ACC112 (cell line): ENCODE data around the gene MIEF1.
"Not testable (repeated sequence)": the region's sequence is repeated elsewhere in the genome, so short reads cannot be mapped to it uniquely, and the experiment has no call there.

ENCODE experiments used
- H2AFZ ChIP-seq: fragments of 200-600 bp; sonication (generic); one replicate; pipeline ENCODE4 v1.6.0; 2017; ENCODE audit warnings: antibody characterized with exemption, low read length; ENCODE audit not compliant: unreplicated experiment
- H3K27ac ChIP-seq: fragments of 200-600 bp; sonication (generic); 2 replicates; pipeline ENCODE4 v1.5.1; 2014; ENCODE audit warnings: low read depth, mild to moderate bottlenecking, antibody characterized with exemption, low read length, moderate library complexity
- H3K27me3 ChIP-seq: fragments of 200-600 bp; sonication (generic); 2 replicates; pipeline ENCODE4 v1.6.1; 2014; ENCODE audit warnings: mild to moderate bottlenecking, antibody characterized with exemption, low read length, moderate library complexity, mixed read lengths; ENCODE audit not compliant: insufficient read depth
- H3K36me3 ChIP-seq: fragments of 200-600 bp; sonication (generic); 2 replicates; pipeline ENCODE4 v1.6.1; 2016; ENCODE audit warnings: mild to moderate bottlenecking, antibody characterized with exemption, low read length, moderate library complexity, mixed read lengths; ENCODE audit not compliant: insufficient read depth
- H3K4me1 ChIP-seq: fragments of 200-600 bp; sonication (generic); one replicate; pipeline ENCODE4 v1.6.1; 2016; ENCODE audit warnings: low read length, mixed read lengths; ENCODE audit not compliant: insufficient read depth, unreplicated experiment, control insufficient read depth
- H3K4me3 ChIP-seq: fragments of 200-600 bp; sonication (generic); 2 replicates; pipeline ENCODE4 v1.5.1; 2014; ENCODE audit warnings: mild to moderate bottlenecking, low read depth, low read length
- H3K79me2 ChIP-seq: fragments of 200-600 bp; sonication (generic); one replicate; pipeline ENCODE4 v1.6.0; 2016; ENCODE audit warnings: low read length; ENCODE audit not compliant: control insufficient read depth, unreplicated experiment, insufficient read depth

Gene MIEF1

DNA sequence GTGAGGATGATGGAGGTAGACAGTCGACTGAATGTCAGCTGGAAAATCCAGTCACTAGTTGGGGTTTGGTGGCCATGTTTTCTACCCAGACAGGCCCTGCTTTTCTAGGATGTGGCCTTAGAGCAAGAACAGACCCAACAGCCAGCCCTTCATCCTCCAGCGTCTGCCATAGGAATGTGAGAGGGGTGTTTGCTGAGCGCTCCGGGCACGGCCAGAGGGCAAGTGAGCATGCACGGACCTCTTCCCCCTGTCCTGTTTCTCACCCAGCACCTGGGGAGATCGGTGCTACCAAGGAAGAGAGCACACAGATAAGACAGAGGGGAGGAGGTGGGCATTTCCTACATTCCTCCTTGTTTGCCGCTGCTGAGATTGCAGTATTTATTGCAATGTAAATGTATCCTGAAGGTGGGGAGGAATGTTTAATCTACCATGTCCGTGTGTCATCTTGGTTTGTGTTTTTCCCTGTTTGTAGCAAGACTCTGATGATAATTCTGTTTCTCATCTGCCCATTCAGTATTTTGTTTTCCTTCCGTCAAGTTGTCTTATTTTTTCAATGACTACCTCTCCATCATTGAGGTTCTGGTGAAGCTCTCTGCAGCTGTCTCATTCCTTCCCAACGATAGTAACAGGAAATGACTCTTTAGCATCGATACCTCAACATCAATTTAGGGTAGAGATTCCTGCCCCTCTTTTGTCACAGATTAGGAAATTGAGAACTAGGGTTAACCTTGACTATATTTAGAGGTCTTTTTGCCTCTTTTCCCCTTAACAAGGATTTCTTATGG, 13.4 kb downstream of the MIEF1 start:
- Histone ChIP-seq H3K36me3 (no peaks in the 10 kb centered on the region), H3K79me2 (peaks cover 4% of the 10 kb centered on the region), H3K27ac (peak overlapping the region; percentile 65), H2AFZ (no peak overlapping the region), H3K4me3 (no peak overlapping the region), H3K27me3 (no peaks in the 10 kb centered on the region), H3K4me1 (peaks cover 27% of the 10 kb centered on the region)

DNA sequence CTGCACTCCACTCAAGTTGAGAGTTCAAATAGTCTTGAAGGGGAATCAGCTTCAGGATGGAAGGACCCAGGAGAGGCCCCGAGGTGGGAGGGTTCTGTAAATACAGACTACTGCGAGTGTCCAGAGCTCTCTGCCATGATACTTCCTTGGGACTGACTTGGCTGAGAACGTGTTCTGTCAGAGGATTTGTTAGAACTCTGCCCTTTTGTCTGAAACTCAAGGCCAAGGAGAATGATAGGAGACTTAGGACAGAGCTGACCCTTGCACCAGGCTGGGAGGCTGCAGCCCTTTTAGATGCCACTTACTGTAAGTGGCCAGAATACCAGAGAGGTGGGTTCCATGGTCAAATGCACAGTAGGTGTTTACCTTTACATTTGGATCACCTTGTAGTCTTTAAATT, 15.4 kb downstream of the MIEF1 start:
- H3K27me3 ChIP-seq = no peaks in the 10 kb centered on the region
- H3K79me2 ChIP-seq = peaks cover 21% of the 10 kb centered on the region

DNA sequence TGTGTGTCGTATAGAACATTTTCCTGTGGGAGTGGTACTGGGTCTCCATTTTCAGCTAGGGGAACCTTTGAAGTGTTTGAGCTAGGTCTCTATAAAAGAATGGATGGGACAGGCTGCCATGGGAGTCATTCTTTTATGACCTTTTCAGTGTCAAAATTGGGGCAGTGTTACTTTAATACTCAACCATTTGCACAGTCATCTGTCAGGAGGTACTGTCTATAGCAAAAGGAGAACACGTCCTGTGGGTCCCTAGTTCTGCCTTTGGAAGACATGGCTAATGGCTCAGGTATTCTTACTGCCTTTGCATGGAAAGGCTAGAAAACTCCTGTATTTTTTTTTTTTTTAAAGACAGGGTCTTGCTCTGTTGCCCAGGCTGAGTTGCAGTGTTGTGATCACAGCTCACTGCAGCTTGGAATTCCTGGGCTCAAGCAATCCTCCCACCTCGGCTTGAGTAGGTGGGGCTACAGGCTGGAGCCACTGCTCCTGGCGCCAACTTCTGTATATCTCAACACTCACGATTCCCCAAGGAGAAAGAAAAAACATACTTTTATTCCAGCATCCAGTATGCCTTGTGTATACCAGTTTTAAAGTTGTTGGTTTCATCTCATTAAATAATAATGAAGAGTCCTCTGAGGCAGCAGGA, 16.2 kb downstream of the MIEF1 start:
- H3K79me2 ChIP-seq = peaks cover 26% of the 10 kb centered on the region
- peaks cover 17% of the 10 kb centered on the region for H3K36me3 ChIP-seq
- H3K27me3 ChIP-seq = no peaks in the 10 kb centered on the region
- H3K4me1 ChIP-seq = peaks cover 27% of the 10 kb centered on the region
- peak overlapping the region; percentile 96; the same call in 1 of the 2 replicates for H3K4me3 ChIP-seq
- peak overlapping the region; percentile 99 for H3K27ac ChIP-seq
- no peak overlapping the region for H2AFZ ChIP-seq

More for the DNA sequence above, 15.4 kb downstream of the MIEF1 start:
- H3K27ac ChIP-seq = no peak overlapping the region; the same call in 1 of the 2 replicates
- H3K36me3 ChIP-seq = peaks cover 12% of the 10 kb centered on the region
- no peak overlapping the region for H2AFZ ChIP-seq
- H3K4me1 ChIP-seq = peaks cover 27% of the 10 kb centered on the region
- H3K4me3 ChIP-seq = no peak overlapping the region

DNA sequence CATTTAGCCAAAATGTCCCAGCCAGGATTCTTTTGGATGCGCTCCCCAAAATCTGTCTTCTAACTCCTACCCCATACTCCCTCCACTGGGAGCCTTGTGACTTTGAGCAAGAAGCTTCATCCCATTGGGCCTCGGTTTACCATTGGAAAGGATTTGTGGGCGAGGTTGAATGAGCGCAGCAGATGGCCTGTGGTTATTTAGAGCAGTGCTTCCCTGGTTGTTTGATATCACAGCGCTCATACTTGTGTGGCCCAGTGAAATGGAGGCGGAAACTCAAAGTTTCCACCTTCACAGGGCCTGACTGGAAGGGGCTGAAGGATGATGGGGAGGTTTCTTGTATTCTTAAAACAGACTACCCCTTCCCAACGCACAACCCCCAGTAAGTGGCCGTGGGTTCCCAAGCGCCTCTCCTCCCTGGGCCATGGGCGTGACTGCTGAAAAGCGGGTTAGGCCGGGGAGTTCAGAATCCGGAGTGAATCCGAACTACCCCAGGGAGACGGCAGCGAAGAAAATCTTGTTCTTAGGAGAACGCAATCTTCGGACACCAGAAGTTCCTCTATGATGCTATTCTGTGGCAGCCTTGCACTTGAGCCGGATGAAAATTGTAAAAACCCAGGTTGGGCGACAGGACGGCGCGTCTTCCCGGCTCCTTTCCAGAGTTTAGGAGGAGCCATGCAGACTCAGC, 17.0 kb downstream of the MIEF1 start:
- Histone ChIP-seq H3K36me3 (peaks cover 18% of the 10 kb centered on the region), H3K79me2 (peaks cover 26% of the 10 kb centered on the region), H3K4me3 (peak overlapping the region; percentile 96), H2AFZ (peak overlapping the region; percentile 66), H3K27me3 (no peaks in the 10 kb centered on the region), H3K27ac (peak overlapping the region; percentile 99), H3K4me1 (peaks cover 27% of the 10 kb centered on the region)

DNA sequence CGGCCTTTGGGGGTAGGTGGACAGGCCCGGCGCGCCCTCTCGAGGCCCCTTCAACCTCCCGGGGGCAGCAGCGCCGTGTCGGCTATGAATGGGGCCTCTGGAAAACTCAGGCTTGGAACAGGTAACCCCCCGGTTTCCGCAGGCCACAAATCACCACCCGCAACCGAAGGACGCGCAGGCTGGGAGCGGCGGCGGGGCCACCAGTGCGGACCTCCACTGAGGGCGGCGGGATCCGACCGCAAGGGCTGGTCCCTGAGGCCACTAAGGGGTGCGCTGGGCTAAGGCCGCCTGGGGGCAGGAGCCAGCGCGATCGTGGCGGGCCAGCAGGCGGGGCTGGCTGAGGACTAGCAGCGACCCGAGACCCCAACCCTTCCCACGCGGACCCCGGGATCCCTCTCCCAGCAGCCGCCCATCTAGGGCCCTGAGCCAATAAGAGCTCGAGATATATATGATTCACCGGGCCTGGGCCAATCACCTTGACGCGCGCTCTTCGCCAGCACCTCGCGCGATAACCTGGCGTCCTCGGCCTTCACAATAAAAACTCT, 17.7 kb downstream of the MIEF1 start:
- H3K79me2 ChIP-seq = peaks cover 26% of the 10 kb centered on the region
- peaks cover 18% of the 10 kb centered on the region for H3K36me3 ChIP-seq
- H2AFZ ChIP-seq = peak overlapping the region; percentile 66
- peaks cover 27% of the 10 kb centered on the region for H3K4me1 ChIP-seq
- peak overlapping the region; percentile 99 for H3K27ac ChIP-seq
- no peaks in the 10 kb centered on the region for H3K27me3 ChIP-seq
- H3K4me3 ChIP-seq = peak overlapping the region; percentile 96

DNA sequence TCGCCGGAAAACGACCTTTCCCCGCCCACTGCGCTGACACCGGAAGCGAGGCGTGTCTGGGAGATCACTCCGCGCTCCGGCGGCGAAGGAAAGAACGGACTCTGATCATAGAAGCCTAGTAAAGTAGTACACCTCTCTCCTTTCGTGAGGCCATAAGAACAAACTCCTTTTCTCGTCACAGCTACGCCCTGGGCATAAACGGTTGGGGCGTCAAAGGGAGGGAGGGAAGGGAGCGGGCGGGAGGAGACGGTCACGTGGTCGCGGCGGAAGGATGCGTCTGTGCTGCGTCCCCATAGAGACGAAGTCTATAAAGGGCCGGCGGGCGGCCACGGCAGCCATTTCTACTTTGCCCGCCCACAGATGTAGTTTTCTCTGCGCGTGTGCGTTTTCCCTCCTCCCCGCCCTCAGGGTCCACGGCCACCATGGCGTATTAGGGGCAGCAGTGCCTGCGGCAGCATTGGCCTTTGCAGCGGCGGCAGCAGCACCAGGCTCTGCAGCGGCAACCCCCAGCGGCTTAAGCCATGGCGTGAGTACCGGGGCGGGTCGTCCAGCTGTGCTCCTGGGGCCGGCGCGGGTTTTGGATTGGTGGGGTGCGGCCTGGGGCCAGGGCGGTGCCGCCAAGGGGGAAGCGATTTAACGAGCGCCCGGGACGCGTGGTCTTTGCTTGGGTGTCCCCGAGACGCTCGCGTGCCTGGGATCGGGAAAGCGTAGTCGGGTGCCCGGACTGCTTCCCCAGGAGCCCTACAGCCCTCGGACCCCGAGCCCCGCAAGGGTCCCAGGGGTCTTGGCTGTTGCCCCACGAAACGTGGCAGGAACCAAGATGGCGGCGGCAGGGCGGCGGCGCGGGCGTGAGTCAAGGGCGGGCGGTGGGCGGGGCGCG, 18.4 kb downstream of the MIEF1 start, which contains the start of gene ATF4:
Gene ATF4 (plus strand): TSS at position 337 of the 880 bp plus-strand sequence. CDS start 884 bp downstream, outside the sequence.
- peak within 1 kb of the TSS; percentile 81 for H2AFZ ChIP-seq
- H3K79me2 ChIP-seq = peaks cover 26% of the 10 kb centered on the region

DNA sequence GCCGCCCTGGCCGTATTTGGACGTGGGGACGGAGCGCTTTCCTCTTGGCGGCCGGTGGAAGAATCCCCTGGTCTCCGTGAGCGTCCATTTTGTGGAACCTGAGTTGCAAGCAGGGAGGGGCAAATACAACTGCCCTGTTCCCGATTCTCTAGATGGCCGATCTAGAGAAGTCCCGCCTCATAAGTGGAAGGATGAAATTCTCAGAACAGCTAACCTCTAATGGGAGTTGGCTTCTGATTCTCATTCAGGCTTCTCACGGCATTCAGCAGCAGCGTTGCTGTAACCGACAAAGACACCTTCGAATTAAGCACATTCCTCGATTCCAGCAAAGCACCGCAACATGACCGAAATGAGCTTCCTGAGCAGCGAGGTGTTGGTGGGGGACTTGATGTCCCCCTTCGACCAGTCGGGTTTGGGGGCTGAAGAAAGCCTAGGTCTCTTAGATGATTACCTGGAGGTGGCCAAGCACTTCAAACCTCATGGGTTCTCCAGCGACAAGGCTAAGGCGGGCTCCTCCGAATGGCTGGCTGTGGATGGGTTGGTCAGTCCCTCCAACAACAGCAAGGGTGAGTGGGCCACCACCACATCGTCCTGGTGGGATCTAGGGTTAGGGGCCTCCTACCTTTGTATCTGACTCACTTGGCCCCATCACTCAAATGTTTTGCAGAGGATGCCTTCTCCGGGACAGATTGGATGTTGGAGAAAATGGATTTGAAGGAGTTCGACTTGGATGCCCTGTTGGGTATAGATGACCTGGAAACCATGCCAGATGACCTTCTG, 19.2 kb downstream of the MIEF1 start:
- Histone ChIP-seq H3K27ac (peak overlapping the region; percentile 99), H3K79me2 (peaks cover 26% of the 10 kb centered on the region), H3K4me3 (peak overlapping the region; percentile 96), H3K36me3 (peaks cover 18% of the 10 kb centered on the region), H3K4me1 (peaks cover 15% of the 10 kb centered on the region)
- H3K27me3 ChIP-seq, H2AFZ ChIP-seq: not testable (repeated sequence)

More for the DNA sequence above, 18.4 kb downstream of the MIEF1 start, which contains the start of gene ATF4:
- Histone ChIP-seq H3K4me1 (peaks cover 21% of the 10 kb centered on the region), H3K27ac (peak within 1 kb of the TSS; percentile 99), H3K27me3 (no peaks in the 10 kb centered on the region), H3K4me3 (peak within 1 kb of the TSS; percentile 96), H3K36me3 (peaks cover 18% of the 10 kb centered on the region)

DNA sequence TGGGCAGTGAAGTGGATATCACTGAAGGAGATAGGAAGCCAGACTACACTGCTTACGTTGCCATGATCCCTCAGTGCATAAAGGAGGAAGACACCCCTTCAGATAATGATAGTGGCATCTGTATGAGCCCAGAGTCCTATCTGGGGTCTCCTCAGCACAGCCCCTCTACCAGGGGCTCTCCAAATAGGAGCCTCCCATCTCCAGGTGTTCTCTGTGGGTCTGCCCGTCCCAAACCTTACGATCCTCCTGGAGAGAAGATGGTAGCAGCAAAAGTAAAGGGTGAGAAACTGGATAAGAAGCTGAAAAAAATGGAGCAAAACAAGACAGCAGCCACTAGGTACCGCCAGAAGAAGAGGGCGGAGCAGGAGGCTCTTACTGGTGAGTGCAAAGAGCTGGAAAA, 20.0 kb downstream of the MIEF1 start:
- H3K4me1 ChIP-seq = peaks cover 15% of the 10 kb centered on the region
- H3K27me3 ChIP-seq, H2AFZ ChIP-seq: not testable (repeated sequence)
- peak overlapping the region; percentile 96 for H3K4me3 ChIP-seq
- H3K27ac ChIP-seq = peak overlapping the region; percentile 99
- peaks cover 18% of the 10 kb centered on the region for H3K36me3 ChIP-seq
- H3K79me2 ChIP-seq = peaks cover 26% of the 10 kb centered on the region

DNA sequence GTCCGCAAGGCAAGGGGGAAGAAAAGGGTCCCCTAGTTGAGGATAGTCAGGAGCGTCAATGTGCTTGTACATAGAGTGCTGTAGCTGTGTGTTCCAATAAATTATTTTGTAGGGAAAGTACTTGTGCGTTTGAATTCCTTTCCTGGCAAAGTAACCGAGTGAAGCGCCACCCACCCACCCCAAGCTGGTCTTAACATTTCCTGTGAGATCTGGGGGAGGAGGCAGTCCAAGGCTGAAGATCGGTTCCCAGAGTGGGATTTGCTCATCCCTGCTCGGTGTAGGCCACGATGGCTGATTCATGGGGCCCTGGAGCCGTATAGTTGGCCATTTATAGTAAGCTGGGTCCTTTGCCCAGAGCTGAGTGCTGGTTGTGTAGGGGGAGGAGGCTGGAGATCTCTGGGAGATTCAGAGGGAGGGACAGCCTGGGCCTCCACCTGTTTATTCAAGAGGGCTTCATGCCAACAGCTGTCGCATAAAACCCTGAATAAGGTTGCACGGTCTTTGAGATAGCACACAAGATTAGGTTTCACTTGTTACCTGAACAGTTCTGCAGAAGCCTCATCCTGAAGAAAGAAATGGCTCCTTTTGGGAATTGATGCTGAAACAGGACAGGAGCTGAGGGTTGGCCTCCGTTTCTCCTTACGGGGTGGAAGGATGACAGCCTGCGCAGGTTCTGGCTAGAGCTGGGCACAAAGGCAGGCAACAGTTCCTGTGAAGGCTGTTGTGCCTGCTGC, 20.6 kb downstream of the MIEF1 start:
- Histone ChIP-seq H3K27ac (peak overlapping the region; percentile 27), H3K4me1 (peaks cover 14% of the 10 kb centered on the region), H3K27me3 (no peaks in the 10 kb centered on the region), H3K4me3 (peak overlapping the region; percentile 96), H2AFZ (no peak overlapping the region), H3K79me2 (peaks cover 26% of the 10 kb centered on the region), H3K36me3 (peaks cover 18% of the 10 kb centered on the region)
